Kidney epithelial cell (primary cell): Measurements from ENCODE around the gene TUBGCP2. TPM values are rescaled to one million over a fixed set of nuclear protein-coding genes. Genes with fewer than 3 reads are reported as not detected.

Experiments used
- DNase-seq: peaks from one replicate; pipeline ENCODE4 v3.0.0-alpha.2; 2010; ENCODE audit warnings: low read depth
- H3K27me3 ChIP-seq: 2 replicates; pipeline ENCODE4 v1.6.0; 2011; ENCODE audit warnings: low read length; ENCODE audit not compliant: control insufficient read depth, insufficient read depth
- H3K36me3 ChIP-seq: 2 replicates; pipeline ENCODE4 v1.5.1; 2011; ENCODE audit warnings: low read length; ENCODE audit not compliant: control insufficient read depth, insufficient read depth
- H3K4me3 ChIP-seq: 2 replicates; pipeline ENCODE4 v1.5.1; 2011; ENCODE audit warnings: low read depth, mild to moderate bottlenecking, control low read depth, low read length
- CTCF ChIP-seq: IDR thresholded peaks from 2 replicates; pipeline ENCODE4 v1.5.1; 2011; ENCODE audit warnings: mild to moderate bottlenecking, moderate library complexity, low read length, control low read depth, inconsistent platforms; ENCODE audit not compliant: insufficient read depth, poor library complexity, severe bottlenecking
- total RNA-seq: library from RNA; depleted of rRNA; stranded (reverse); fragments of >200 nt; gene quantifications from 2 replicates; pipeline ENCODE4 v1.2.3, GENCODE V29; 2015

The TUBGCP2 gene
- total RNA-seq, 1 donor from 2014 or later = 65.5 TPM

DNA sequence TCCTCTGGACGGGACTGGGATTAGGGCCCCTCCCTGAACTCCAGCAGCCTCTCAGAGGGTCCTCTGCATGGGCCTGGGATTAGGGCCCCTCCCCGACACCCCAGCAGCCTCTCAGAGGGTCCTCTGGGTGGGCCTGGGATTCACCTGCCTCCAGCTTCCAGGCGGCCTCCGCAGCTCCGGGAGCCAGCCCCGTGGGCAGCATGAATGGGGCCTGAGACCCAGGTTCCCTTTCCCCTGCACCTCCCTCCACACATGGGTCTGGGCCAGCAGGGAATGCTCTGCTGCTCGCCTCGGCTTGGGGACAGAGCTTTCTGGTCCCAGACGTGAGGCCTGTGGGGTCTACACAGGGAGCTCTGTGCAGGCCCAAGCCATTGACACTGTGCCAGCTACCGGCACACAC is 5.5 kb downstream of the TUBGCP2 start:
- Histone ChIP-seq H3K4me3 (no peak overlapping the region), H3K36me3 (no peaks in the 10 kb centered on the region), H3K27me3 (no peaks in the 10 kb centered on the region)
- no peak for TF ChIP-seq CTCF
- no peak for DNase-seq

GRCh38 chr10:133302230-133302629 is 6.4 kb downstream of the TUBGCP2 start:
- Histone ChIP-seq H3K27me3 (no peaks in the 10 kb centered on the region), H3K36me3 (no peaks in the 10 kb centered on the region), H3K4me3 (no peak overlapping the region)
- no peak for TF ChIP-seq CTCF
- DNase-seq = no peak

DNA sequence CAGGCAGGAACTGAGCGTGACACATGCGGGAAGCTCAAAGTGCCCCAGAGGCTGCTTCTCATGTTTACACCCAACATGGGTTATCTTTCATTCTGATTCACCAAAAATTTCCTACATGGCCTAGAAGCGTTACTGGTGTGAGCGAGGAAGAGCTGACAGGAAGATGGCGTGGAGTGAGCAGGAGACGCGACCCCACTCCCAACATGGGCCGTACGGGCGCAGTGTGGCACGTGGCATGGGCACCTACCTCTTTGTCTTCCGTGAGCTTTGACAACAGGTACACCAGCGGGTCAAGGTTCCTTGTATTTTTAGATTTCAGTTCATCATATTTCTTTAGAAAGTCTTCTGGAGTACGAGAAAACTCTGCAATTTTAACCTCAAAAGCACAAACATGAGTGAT is 8.9 kb downstream of the TUBGCP2 start:
- DNase-seq = no peak
- Histone ChIP-seq H3K36me3 (no peaks in the 10 kb centered on the region), H3K4me3 (no peak overlapping the region), H3K27me3 (no peaks in the 10 kb centered on the region)
- TF ChIP-seq CTCF = no peak

DNA sequence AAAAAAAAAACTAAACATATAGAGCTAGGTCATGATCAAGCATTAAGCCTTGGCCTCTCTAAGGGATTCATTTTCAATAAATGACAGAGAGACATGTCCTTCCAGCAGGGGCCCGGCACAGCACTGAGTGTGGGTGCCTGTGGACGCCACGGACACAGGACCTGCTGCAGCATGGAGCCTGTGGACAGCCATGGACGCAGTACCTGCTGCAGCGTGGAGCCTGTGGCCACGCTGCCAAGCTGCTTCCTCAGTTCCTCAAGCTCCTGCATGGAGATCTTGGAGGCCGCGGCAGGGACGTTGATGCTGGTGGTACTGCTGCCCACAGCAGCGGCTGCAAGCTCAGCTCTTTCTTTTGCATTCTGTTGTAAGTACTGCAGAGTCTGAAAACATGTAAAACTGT is 9.4 kb downstream of the TUBGCP2 start:
- Histone ChIP-seq H3K27me3 (no peaks in the 10 kb centered on the region), H3K4me3 (no peak overlapping the region), H3K36me3 (no peaks in the 10 kb centered on the region)
- no peak for TF ChIP-seq CTCF
- DNase-seq = no peak

DNA sequence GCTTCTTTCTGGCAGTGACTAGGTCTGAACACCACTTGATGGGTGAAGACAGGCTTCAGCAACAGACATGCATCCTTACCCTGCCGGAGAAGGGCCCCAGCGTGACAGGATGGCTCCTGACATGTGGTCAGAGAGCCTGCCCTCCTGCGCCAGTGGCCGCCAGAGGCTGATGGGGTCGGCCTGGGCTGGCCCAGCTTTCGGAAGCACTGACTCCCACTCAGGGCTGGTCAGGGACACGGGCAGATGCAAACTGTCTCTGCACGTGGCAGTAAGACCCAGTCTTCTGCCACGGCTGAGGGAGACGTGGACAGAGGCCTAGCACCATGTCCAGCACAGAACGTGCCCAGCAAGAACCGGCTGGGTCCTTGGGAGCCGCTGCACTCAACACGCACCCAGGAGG is 10.2 kb downstream of the TUBGCP2 start:
- no peak for TF ChIP-seq CTCF
- Histone ChIP-seq H3K36me3 (no peaks in the 10 kb centered on the region), H3K27me3 (no peaks in the 10 kb centered on the region), H3K4me3 (no peak overlapping the region)
- DNase-seq = no peak

- H3K27me3 ChIP-seq = no peaks in the 10 kb centered on the region
These were observed 11.2 kb downstream of the TUBGCP2 start for GRCh38 chr10:133297504-133297903.

More at GRCh38 chr10:133297504-133297903, 11.2 kb downstream of the TUBGCP2 start:
- H3K4me3 ChIP-seq = no peak overlapping the region
- H3K36me3 ChIP-seq = peaks cover 2% of the 10 kb centered on the region
- TF ChIP-seq CTCF = no peak
- DNase-seq = no peak
